Motor neuron (in vitro differentiated cells): ENCODE measurements around the gene SPRR4. TPM values are rescaled to one million over a fixed set of nuclear protein-coding genes. Genes with fewer than 3 reads are reported as not detected.

ENCODE experiments used
- ATAC-seq, 8 experiments: fragments of 200-7000 bp; cut with Tn5 transposase; replicated peaks in 6 of 8; 2 replicates each; pipeline ENCODE4 v1.8.0; 2021; ENCODE audit warnings: mild to moderate bottlenecking in 8 of 8, moderate library complexity in 8 of 8
- H3K27ac ChIP-seq, 2 donors: fragments of 250-450 bp; sonication (Bioruptor Pico); 2 replicates each; pipeline ENCODE4 v1.9.0; 2021; ENCODE audit warnings: antibody characterized with exemption in 2 of 2, mild to moderate bottlenecking in 2 of 2, moderate library complexity in 1 of 2
- H3K4me1 ChIP-seq, 2 donors: fragments of 250-450 bp; sonication (Bioruptor Pico); replicated peaks in 1 of 2; 2 replicates each; pipeline ENCODE4 v1.6.1; 2021; ENCODE audit warnings: antibody characterized with exemption in 2 of 2, mild to moderate bottlenecking in 2 of 2, moderate library complexity in 1 of 2
- H3K4me3 ChIP-seq, 5 donors: fragments of 250-450 bp; sonication (Bioruptor Pico); 2 replicates each; pipeline ENCODE4 v1.9.0; 2021; ENCODE audit warnings: antibody characterized with exemption in 5 of 5, mild to moderate bottlenecking in 5 of 5, moderate library complexity in 4 of 5
- WGBS, 10 experiments: fragments of 450-650 bp; shearing (Covaris generic); methylation state at CpG; one replicate each; pipeline ENCODE4 v1.0.0; 2022; 5-methylcytosine and 5-hydroxymethylcytosine counted together
- in situ Hi-C, 9 experiments: fragments of 400-800 bp; cut with MboI; loops; one replicate each; pipeline ENCODE4 v1.15.0; 2021; ENCODE audit warnings: low sequenced_read_pairs in 9 of 9, low pct_unique_long_range_greater_than_20kb in 2 of 9; ENCODE audit not compliant: unreplicated experiment in 9 of 9
- total RNA-seq, 8 experiments: library from RNA; unstranded; fragments of 300-600 nt; gene quantifications; 2 replicates each; pipeline versions ENCODE4 v1.2.3 to v1.2.4, GENCODE V29; 2022

The SPRR4 gene
- total RNA-seq, 8 experiments from 2014 or later, result 0.29 to 1.7 TPM; not detected in 6

DNA sequence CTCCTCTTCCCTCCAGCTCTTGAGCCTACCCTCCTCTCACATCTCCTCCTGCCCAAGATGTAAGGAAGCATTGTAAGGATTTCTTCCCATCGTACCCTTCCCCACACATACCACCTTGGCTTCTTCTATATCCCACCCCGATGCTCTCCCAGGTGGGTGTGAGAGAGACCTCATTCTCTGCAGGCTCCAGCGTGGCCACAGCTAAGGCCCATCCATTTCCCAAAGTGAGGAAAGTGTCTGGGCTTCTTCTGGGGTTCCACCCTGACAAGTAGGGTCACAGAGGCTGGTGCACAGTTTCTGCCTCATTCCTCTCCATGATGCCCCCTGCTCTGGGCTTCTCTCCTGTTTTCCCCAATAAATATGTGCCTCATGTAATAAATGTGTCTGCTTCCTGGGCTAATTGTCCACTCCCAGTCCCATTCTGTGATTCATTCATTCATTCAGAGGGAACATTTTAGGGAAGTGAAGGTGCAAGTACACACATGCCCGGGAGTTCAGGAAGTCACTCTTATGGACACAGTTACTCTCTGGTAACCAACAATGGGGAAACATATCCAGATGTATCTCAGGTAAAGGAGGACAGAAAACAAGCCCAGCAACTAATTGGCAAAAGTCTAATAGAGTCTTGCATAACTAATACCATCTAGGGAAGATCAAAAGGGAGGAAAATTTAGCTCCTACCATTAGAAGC lies 1.9 kb downstream of the SPRR4 start:
- no peak overlapping the region for H3K27ac ChIP-seq
- no peaks in the 10 kb centered on the region for H3K4me1 ChIP-seq
- WGBS, 10 experiments, result 0 to 83% (median 44%) methylated on average over 1 to 4 of the region's 4 CpGs
- ATAC-seq, result no peak
- in situ Hi-C loops, result no loop called here
- no peak overlapping the region for H3K4me3 ChIP-seq

DNA sequence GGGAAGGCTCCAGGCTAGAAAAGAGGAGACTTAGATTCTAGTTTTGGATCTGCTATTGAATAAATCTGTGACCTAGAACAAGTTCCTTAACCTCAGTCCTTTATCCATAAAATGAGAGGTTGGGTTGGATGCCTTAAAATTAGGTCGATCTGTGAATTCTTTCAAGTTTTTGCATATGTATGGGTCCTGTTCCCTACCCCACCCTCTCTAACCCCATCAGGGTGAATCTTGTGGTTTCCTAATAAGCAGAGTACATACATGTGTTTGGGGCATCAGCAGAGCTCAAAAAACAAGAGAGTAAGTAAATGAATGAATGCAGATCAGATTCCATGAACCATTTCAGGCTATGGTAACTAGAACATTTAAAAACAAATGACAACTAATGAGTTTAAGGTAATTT lies 6.2 kb downstream of the SPRR4 start:
- in situ Hi-C loops, result no loop called here
- 0 to 50% (median 31%) methylated on average over 1 of the region's 1 CpG; no CpG with 5 or more reads in 4 of the 10 experiments for WGBS, 10 experiments
- Histone ChIP-seq H3K27ac (no peak overlapping the region), H3K4me3 (no peak overlapping the region), H3K4me1 (no peaks in the 10 kb centered on the region)
- peak in 2 of 8 experiments; percentile 56 to 60 for ATAC-seq

DNA sequence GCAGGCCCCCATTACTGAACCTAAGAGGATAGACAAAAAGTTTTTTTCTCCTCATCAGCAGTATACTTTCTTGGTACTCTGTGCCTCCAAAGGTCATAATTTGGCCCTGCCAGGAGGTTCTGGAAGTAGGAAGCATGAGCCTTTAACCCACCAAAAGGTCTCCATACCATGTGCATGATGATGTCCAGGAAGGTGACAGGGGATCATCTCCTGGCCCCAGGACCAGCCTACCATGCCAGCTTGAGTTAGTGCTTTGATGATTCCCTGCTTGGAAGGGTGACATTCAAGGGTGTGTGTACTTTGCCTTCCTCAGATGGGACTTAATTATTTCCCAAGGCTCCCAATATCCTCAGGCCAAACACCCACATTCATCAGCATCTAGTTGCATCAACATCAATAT lies 7.2 kb downstream of the SPRR4 start:
- no peak overlapping the region for H3K4me3 ChIP-seq
- in situ Hi-C loops, result no loop called here
- ATAC-seq, result no peak
- no peak overlapping the region for H3K27ac ChIP-seq
- H3K4me1 ChIP-seq, result no peaks in the 10 kb centered on the region

DNA sequence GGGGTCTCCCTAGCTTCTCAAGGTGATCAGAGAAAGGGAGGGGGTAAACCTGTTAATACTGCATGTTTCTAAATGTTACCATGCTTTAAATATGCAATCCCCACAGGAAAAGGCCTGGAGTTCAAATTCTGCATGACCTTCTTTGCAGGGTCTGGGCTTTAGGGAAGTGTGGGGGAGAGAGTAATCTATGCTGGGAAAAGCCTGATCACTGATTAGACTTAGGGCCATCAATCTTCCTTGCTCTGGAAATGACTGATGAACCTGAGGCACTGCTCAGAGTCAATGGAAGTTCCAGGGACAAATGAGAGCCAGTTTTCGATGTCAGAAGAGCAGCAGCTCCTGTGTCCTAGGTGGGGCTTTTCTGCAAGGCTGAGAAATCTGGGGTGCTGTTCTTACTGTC lies 10.2 kb downstream of the SPRR4 start:
- Histone ChIP-seq H3K4me1 (no peaks in the 10 kb centered on the region), H3K4me3 (no peak overlapping the region), H3K27ac (no peak overlapping the region)
- in situ Hi-C loops, result no loop called here
- WGBS, 10 experiments, result 40 to 60% (median 57%) methylated on average over 1 of the region's 1 CpG; no CpG with 5 or more reads in 5 of the 10 experiments
- ATAC-seq, result no peak

DNA sequence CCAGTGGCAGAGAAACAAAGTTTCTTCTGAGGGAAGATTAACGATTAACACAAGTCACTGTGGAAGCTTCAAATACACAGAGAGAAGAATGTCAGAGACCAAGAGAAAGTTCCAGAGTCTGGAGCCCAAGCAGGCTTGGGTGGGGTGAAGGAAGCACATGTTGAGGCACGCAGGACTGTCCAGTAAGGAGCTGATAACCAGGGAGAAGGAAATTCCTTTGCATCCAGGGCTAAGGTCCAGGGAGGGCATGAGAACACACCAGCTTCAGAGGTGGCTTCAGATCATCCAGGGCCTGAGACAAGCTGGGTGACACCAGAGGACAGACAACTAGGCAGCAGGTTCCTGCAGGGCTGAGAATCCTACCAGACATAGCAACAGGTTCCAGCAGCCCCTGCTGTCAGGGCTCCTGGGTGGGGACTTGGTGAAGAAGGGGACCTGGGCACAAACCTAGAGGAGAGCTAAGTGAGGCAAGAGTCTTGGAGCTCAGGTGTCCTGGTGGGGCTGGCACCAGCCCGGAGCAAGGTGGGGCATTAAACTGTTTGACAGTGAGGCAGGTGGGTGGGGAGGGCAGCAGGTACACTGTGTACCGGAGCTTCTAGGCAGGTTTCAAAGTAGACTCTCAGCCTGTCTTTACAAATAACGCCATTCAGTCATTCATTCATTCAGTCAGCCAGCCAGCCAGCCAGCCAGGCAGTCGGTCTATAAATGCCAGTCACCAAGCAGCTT lies 10.9 kb downstream of the SPRR4 start:
- in situ Hi-C loops, result no loop called here
- Histone ChIP-seq H3K27ac (no peak overlapping the region), H3K4me3 (no peak overlapping the region), H3K4me1 (no peaks in the 10 kb centered on the region)
- 17 to 75% (median 46%) methylated on average over 1 to 5 of the region's 6 CpGs; no CpG with 5 or more reads in 2 of the 10 experiments for WGBS, 10 experiments
- ATAC-seq, result no peak

DNA sequence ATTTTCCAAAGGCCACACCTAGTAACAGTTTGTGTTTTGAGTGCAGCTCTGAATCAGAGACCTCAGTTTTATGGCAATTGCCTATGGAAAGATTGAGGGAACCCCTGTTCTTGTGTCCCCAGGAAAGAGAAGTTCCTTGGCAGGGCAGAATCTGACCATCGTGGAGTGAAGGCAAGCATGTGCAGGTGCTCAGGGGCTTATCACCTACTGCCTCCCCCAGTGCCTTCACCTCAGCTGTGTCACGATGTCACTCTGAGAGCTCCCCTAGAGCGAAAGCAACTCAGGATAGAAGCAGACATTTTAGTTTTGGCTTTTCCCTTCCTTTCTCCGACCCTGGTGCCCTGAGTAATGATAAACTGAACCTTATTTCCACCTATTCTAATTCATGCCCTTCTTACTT lies 11.6 kb downstream of the SPRR4 start:
- H3K4me3 ChIP-seq, result no peak overlapping the region
- WGBS, 10 experiments, result 40 to 78% (median 64%) methylated on average over 1 to 4 of the region's 4 CpGs; no CpG with 5 or more reads in 3 of the 10 experiments
- H3K27ac ChIP-seq, result no peak overlapping the region
- ATAC-seq, result no peak
- H3K4me1 ChIP-seq, result no peaks in the 10 kb centered on the region
- in situ Hi-C loops, result no loop called here

DNA sequence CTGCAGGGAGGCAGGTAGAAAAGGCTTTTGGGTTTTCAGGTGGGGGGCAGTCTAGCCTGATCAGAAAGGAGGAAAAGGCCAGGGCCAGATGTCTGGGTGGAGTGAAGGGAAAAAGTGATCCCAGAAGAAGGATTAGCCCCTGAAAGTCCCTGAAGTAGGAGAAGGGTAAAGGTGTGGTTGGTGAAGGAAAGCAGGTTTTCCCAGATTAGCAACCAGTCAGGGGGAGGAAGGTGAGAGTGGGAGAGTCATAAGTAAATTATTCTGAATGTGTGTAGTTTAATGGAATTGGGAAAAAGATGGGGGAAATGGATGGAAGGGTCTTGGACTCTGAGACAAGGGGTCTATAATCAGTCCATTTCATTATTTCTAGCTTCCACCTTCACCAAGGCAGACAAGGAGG lies 12.8 kb downstream of the SPRR4 start:
- in situ Hi-C loops, result no loop called here
- no peak overlapping the region for H3K4me3 ChIP-seq
- H3K27ac ChIP-seq, result no peak overlapping the region
- ATAC-seq, result no peak
- no peaks in the 10 kb centered on the region for H3K4me1 ChIP-seq

DNA sequence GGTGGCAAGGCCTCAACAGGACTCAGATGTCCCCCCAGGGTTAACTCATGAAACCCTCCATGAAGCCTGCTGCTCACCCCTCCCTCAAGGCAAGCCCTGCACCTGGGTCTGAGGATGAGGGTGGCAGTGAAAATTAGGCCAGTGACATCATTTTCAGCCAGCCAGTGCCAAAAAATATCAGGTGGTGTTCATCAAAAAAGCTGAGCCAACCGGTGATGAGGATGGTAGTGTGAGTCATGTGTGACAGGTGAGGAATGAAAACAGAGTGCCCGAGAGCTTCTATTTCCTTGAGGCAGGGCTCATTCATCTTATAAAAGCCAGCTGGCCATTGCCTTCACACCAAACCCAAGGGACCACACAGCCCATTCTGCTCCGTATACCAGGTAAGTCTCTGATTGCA lies 13.3 kb downstream of the SPRR4 start, which contains the start of gene SPRR1A:
TSS of gene SPRR1A (plus strand) at position 339 of the 400 bp plus-strand sequence. CDS start 1,150 bp downstream, outside the sequence.
- Histone ChIP-seq H3K27ac (no peak within 1 kb of the TSS), H3K4me1 (no peaks in the 10 kb centered on the region), H3K4me3 (no peak within 1 kb of the TSS)
- no peak for ATAC-seq
- WGBS, 10 experiments, result 0 to 100% (median 78%) methylated on average over 1 to 3 of the region's 3 CpGs; no CpG with 5 or more reads in 2 of the 10 experiments
- in situ Hi-C loops, result no loop called here

DNA sequence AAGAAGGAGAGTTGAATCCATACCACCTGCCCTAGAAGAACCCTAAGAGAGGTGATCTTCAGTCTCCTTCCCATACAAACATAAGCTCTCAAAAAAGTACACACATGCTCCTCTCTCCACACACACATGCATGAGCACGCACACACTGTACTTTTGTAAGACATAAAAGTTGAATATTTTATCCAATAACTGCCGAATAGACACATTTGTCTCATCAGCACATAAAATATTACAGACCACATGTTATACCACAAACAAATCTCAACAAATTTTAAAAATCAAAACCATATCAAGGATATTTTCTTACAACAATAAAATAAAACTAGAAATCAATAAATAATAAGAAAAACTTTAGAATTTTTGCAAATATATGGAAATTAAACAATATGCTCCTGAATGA lies 16.1 kb downstream of the SPRR4 start:
- H3K4me3 ChIP-seq, result no peak overlapping the region
- no peak overlapping the region for H3K27ac ChIP-seq
- in situ Hi-C loops, result no loop called here
- WGBS, 10 experiments, result 0 to 94% (median 56%) methylated on average over 1 to 2 of the region's 2 CpGs
- H3K4me1 ChIP-seq, result no peaks in the 10 kb centered on the region
- no peak for ATAC-seq

DNA sequence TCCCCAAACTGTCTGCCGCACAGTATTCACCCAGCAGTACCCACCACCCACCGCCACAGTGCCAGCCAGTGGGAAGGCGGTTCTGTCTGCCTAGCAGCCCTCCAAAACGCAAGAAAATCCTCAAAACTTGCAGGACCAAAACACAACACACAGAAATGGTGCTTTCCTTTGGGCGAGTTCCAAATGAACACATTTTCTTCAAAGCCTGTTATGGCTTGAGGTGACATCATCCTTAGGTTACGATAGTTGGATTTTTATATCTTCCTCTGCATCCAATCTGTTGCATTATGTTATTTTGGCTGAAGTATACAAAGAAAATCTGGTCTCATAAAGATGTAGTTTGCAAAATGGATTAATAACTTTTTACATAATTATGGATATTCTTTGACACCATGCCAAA lies 22.7 kb downstream of the SPRR4 start:
- WGBS, 10 experiments, result 0 to 76% (median 57%) methylated on average over 1 to 6 of the region's 6 CpGs
- no peak for ATAC-seq
- in situ Hi-C loops, result no loop called here
- no peaks in the 10 kb centered on the region for H3K4me1 ChIP-seq
- no peak overlapping the region for H3K4me3 ChIP-seq
- no peak overlapping the region for H3K27ac ChIP-seq

DNA sequence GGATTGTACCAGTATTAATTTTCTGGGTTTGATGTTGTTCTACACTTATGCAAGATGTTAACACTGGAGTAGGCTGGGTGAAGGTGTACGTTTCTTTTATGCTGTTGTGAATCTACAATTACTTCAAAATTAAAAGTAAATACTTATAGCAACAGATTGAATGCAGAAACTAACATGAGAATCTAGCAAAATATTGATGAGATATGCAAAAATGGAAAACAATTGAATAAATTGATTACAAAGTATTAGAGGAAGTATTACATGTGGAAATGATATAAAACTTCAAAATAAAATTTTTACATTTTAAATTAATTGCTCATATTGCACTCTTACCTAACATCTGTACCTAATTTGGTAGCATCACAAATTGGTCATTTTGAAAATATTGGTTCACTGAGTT lies 25.4 kb downstream of the SPRR4 start:
- 0 to 44% (median 25%) methylated on average over 1 of the region's 1 CpG; no CpG with 5 or more reads in 1 of the 10 experiments for WGBS, 10 experiments
- no peak for ATAC-seq
- no peaks in the 10 kb centered on the region for H3K4me1 ChIP-seq
- in situ Hi-C loops, result no loop called here
- H3K27ac ChIP-seq, result no peak overlapping the region
- H3K4me3 ChIP-seq, result no peak overlapping the region

DNA sequence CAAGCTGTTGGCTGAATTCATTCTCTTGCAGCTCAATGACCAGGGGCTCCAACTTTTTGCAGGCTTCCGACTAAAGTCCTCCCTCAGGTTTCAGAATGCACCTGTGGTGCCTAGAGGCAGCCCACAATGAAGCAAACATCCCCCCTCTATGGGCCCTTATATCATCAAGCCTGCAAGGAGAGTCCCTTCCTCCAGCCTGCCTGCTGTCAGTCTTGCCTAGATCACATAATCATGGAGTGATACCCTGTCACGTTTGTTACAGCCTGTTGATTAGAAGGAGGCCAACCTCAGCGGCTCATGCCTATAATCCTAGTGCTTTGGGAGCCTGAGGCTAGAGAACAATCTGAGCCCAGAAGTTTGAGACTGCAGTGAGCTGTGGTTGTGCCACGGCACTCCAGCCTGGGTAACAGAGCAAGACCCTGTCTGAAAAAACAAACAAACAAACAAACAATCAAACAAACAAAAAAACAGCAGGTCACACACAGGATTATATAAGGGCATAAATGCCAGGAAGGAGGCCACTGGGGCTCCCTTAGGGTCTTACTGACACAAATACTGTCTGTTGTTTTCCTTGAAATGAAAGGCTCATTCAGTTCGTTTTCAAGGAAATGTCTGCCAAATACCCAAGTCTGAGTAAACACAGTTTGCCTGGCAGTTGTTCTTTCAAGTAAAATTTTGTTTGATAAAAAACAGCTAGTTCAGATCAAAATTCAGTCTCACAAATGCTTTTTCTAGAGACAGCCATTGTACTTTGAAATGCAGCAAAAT lies 26.4 kb downstream of the SPRR4 start:
- Histone ChIP-seq H3K4me1 (no peaks in the 10 kb centered on the region), H3K4me3 (no peak overlapping the region), H3K27ac (no peak overlapping the region)
- 0 to 43% (median 8%) methylated on average over 1 to 5 of the region's 5 CpGs; no CpG with 5 or more reads in 1 of the 10 experiments for WGBS, 10 experiments
- ATAC-seq, result no peak
- in situ Hi-C loops, result no loop called here

DNA sequence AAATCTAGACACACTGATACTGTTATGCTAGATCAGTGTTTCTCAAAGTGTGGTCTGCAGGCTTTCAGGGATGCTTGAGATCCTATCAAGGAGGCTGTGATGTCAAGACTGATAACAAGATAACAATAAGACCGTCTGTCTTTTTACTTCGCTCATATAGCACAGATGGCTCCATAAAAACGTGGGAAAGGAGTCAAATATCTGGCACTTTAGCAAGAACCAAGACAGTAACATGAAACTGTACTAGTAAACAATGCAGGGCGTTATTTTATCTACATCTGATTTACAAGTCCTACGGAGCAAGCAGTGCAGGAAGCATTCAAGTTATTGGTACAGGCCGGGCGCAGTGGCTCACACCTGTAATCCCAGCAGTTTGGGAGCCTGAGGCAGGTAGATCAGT lies 27.5 kb downstream of the SPRR4 start:
- no peak overlapping the region for H3K27ac ChIP-seq
- in situ Hi-C loops, result no loop called here

More for the DNA sequence above, 27.5 kb downstream of the SPRR4 start:
- Histone ChIP-seq H3K4me1 (no peaks in the 10 kb centered on the region), H3K4me3 (no peak overlapping the region)
- ATAC-seq, result peak in 1 of 8 experiments; percentile 14
- 0 to 75% (median 46%) methylated on average over 2 to 7 of the region's 7 CpGs; no CpG with 5 or more reads in 1 of the 10 experiments for WGBS, 10 experiments
